WTC11 (cell line): ENCODE results near the gene PRR14L.

Experiments
- CREM ChIP-seq: sonication (generic); formaldehyde crosslinking; IDR thresholded peaks from 2 replicates; pipeline ENCODE4 v1.8.1; 2022; ENCODE audit warnings: mild to moderate bottlenecking, missing genetic modification reagents, moderate library complexity
- CTCF ChIP-seq: fragments of 200-600 bp; IDR thresholded peaks from 2 replicates; pipeline ENCODE4 v1.8.0; 2022; ENCODE audit warnings: antibody characterized with exemption
- ELF4 ChIP-seq: sonication (generic); formaldehyde crosslinking; IDR thresholded peaks from 2 replicates; pipeline ENCODE4 v1.8.1; 2022; ENCODE audit warnings: low read depth, mild to moderate bottlenecking, moderate library complexity, missing genetic modification reagents
- ESRRA ChIP-seq: sonication (generic); formaldehyde crosslinking; IDR thresholded peaks from 2 replicates; pipeline ENCODE4 v1.8.1; 2022; ENCODE audit warnings: mild to moderate bottlenecking, missing genetic modification reagents, borderline replicate concordance
- GRHL2 ChIP-seq: fragments of 250-450 bp; sonication (Bioruptor Pico); IDR thresholded peaks from 2 replicates; pipeline ENCODE4 v1.8.0; 2022; ENCODE audit warnings: mild to moderate bottlenecking, moderate library complexity; ENCODE audit not compliant: insufficient replicate concordance, severe bottlenecking
- HMGXB4 ChIP-seq: sonication (generic); formaldehyde crosslinking; IDR thresholded peaks from 2 replicates; pipeline ENCODE4 v1.8.1; 2023; ENCODE audit warnings: mild to moderate bottlenecking, moderate library complexity, missing genetic modification reagents
- NFE2L1 ChIP-seq: sonication (generic); formaldehyde crosslinking; IDR thresholded peaks from 2 replicates; pipeline ENCODE4 v1.8.1; 2023; ENCODE audit warnings: missing genetic modification reagents
- NR3C1 ChIP-seq: sonication (generic); formaldehyde crosslinking; conservative IDR thresholded peaks from 2 replicates; pipeline ENCODE4 v1.8.1; 2023; ENCODE audit warnings: low read depth, mild to moderate bottlenecking, missing genetic modification reagents
- TEAD4 ChIP-seq: sonication (generic); formaldehyde crosslinking; IDR thresholded peaks from 2 replicates; pipeline ENCODE4 v1.8.0; 2022; ENCODE audit warnings: mild to moderate bottlenecking, missing genetic modification reagents
- ZBTB21 ChIP-seq: sonication (generic); formaldehyde crosslinking; IDR thresholded peaks from 2 replicates; pipeline ENCODE4 v1.8.1; 2023; ENCODE audit warnings: mild to moderate bottlenecking, missing genetic modification reagents, borderline replicate concordance
- ZBTB43 ChIP-seq: sonication (generic); formaldehyde crosslinking; IDR thresholded peaks from 2 replicates; pipeline ENCODE4 v1.8.1; 2023; ENCODE audit warnings: mild to moderate bottlenecking, missing genetic modification reagents
- ZNF281 ChIP-seq: sonication (generic); formaldehyde crosslinking; IDR thresholded peaks from 2 replicates; pipeline ENCODE4 v1.8.0; 2023; ENCODE audit warnings: mild to moderate bottlenecking, missing genetic modification reagents

- no peak for TF ChIP-seq CTCF
- TF ChIP-seq ZBTB43 (CRISPR knock-in tag) = no peak
- no peak for TF ChIP-seq ELF4 (CRISPR knock-in tag)
- TF ChIP-seq NFE2L1 (CRISPR knock-in tag) = no peak
- TF ChIP-seq ZNF281 (CRISPR knock-in tag) = no peak
- TF ChIP-seq ZBTB21 = no peak
- TF ChIP-seq NR3C1 = no peak
- TF ChIP-seq ESRRA (CRISPR knock-in tag) = no peak
- no peak for TF ChIP-seq GRHL2 (CRISPR knock-in tag)
- TF ChIP-seq HMGXB4 (CRISPR knock-in tag) = no peak
- TF ChIP-seq CREM (CRISPR knock-in tag) = no peak
- TF ChIP-seq TEAD4 (CRISPR knock-in tag) = no peak
Observed at GRCh38 chr22:31646186-31647019, 103.5 kb downstream of the PRR14L start.
